K562 (cell line): ENCODE measurements around the gene C6orf89.

Experiments used
- CTCF ChIP-seq, 3 experiments: IDR thresholded peaks in 2 of 3; conservative IDR thresholded peaks in 1 of 3; 2 replicates each; pipeline ENCODE4 v1.5.1; 2011 to 2012; ENCODE audit warnings: low read length in 3 of 3, mild to moderate bottlenecking in 3 of 3, control low read depth in 2 of 3, improper control_type of control experiment in 1 of 3, inconsistent platforms in 1 of 3, low read depth in 1 of 3, mixed read lengths in 1 of 3, moderate library complexity in 1 of 3; ENCODE audit not compliant: insufficient read depth in 2 of 3
- MAFF ChIP-seq: IDR thresholded peaks from 2 replicates; pipeline ENCODE4 v1.6.1; 2012; ENCODE audit warnings: low read length, improper control_type of control experiment
- RBM39 ChIP-seq: fragments of 200-400 bp; formaldehyde crosslinking; optimal IDR thresholded peaks from 2 replicates; pipeline ENCODE3; 2018; ENCODE audit warnings: low read depth, low read length
- RFX5 ChIP-seq: IDR thresholded peaks from 2 replicates; pipeline ENCODE4 v1.6.1; 2011; ENCODE audit warnings: low read depth, mild to moderate bottlenecking, improper control_type of control experiment, low read length

- TF ChIP-seq CTCF (IDR thresholded peaks at IDR 0.05 in 2 of 3, conservative IDR thresholded peaks at IDR 0.05 in 1 of 3; ENCODE audit: insufficient read depth in 2 of 3, low read depth in 1 of 3, low read length in 3 of 3) = no peak
- no peak for TF ChIP-seq RBM39
- TF ChIP-seq RFX5 = no peak
- TF ChIP-seq MAFF = no peak
Observed at GRCh38 chr6:36855750-36856149, 30.0 kb upstream of the C6orf89 start.
